Brain microvascular endothelial cell (primary cell): ENCODE measurements around the gene TSPAN5.

Experiments used
- DNase-seq: peaks from one replicate; pipeline ENCODE4 v3.0.0-alpha.2; 2020
- H3K27ac ChIP-seq: fragments of 250-450 bp; sonication (Bioruptor Pico); 2 replicates; pipeline ENCODE4 v1.5.1; 2020; ENCODE audit warnings: mild to moderate bottlenecking, moderate library complexity
- H3K27me3 ChIP-seq: fragments of 250-450 bp; sonication (Bioruptor Pico); replicated peaks from 2 replicates; pipeline ENCODE4 v1.5.1; 2020; ENCODE audit warnings: mild to moderate bottlenecking
- H3K36me3 ChIP-seq: fragments of 250-450 bp; sonication (Bioruptor Pico); replicated peaks from 2 replicates; pipeline ENCODE4 v1.5.1; 2020; ENCODE audit warnings: mild to moderate bottlenecking
- H3K4me3 ChIP-seq: 2 replicates; pipeline ENCODE4 v1.5.1; 2011; ENCODE audit warnings: low read depth, mild to moderate bottlenecking, control low read depth, low read length, moderate library complexity
- in situ Hi-C: cut with HindIII; loops from 2 replicates; pipeline ENCODE4 v1.10.0; 2017; ENCODE audit warnings: low sequenced_read_pairs, low pct_ligation_motif_present
- TF ChIP-seq, protein P1 (sequence below): IDR thresholded peaks from 2 replicates; pipeline ENCODE4 v1.5.1; 2011; ENCODE audit warnings: low read depth, mild to moderate bottlenecking, moderate library complexity, low read length, control low read depth, inconsistent platforms; ENCODE audit errors: missing control alignments

Gene TSPAN5

DNA sequence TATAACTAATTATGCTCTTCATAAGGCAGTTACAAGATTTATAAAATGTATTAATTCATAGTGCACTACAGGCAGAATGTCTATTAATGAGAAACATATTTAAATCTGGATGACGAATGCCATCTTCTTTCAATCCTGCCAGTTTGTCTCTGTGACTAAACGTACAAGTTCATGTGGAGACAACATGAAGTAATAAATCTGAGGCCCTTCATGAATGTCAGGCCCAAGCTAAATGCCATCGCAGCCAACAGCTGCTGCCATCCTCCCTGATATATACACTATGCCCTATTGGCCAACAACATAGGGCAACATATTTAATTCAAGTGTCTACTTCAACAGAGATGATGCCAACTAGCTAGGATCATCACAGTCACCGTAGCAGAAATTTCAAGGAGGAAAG is 43.7 kb downstream of the TSPAN5 start:
- Histone ChIP-seq H3K27me3 (no peaks in the 10 kb centered on the region), H3K27ac (no peak overlapping the region), H3K4me3 (no peak overlapping the region), H3K36me3 (no peaks in the 10 kb centered on the region)
- in situ Hi-C loops: no loop called here
- no peak for DNase-seq
- TF ChIP-seq, protein P1, sequence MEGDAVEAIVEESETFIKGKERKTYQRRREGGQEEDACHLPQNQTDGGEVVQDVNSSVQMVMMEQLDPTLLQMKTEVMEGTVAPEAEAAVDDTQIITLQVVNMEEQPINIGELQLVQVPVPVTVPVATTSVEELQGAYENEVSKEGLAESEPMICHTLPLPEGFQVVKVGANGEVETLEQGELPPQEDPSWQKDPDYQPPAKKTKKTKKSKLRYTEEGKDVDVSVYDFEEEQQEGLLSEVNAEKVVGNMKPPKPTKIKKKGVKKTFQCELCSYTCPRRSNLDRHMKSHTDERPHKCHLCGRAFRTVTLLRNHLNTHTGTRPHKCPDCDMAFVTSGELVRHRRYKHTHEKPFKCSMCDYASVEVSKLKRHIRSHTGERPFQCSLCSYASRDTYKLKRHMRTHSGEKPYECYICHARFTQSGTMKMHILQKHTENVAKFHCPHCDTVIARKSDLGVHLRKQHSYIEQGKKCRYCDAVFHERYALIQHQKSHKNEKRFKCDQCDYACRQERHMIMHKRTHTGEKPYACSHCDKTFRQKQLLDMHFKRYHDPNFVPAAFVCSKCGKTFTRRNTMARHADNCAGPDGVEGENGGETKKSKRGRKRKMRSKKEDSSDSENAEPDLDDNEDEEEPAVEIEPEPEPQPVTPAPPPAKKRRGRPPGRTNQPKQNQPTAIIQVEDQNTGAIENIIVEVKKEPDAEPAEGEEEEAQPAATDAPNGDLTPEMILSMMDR: no peak

DNA sequence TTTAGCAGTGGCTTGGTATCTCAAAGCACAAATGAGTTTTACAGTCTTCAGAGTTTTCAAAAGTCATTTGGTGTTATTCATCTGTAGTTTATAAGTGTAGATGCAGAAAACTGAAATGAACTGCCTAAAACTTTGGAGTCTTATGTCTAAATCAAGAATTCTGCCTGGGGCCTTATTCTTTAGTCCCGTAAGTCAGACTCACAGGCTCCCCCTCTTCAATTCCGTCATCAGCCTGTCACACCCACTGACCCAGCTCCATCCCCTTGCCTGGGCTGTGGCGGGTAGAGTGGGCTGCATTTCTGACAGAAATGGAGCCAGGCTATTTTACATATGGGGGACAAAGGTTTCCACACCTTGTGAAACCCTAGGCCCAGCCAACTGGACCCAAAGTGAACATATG is 44.3 kb downstream of the TSPAN5 start:
- in situ Hi-C loops: no loop called here
- H3K27me3 ChIP-seq: no peaks in the 10 kb centered on the region
- H3K27ac ChIP-seq: no peak overlapping the region
- DNase-seq: no peak
- H3K4me3 ChIP-seq: no peak overlapping the region
- H3K36me3 ChIP-seq: no peaks in the 10 kb centered on the region
- TF ChIP-seq, protein P1: no peak

DNA sequence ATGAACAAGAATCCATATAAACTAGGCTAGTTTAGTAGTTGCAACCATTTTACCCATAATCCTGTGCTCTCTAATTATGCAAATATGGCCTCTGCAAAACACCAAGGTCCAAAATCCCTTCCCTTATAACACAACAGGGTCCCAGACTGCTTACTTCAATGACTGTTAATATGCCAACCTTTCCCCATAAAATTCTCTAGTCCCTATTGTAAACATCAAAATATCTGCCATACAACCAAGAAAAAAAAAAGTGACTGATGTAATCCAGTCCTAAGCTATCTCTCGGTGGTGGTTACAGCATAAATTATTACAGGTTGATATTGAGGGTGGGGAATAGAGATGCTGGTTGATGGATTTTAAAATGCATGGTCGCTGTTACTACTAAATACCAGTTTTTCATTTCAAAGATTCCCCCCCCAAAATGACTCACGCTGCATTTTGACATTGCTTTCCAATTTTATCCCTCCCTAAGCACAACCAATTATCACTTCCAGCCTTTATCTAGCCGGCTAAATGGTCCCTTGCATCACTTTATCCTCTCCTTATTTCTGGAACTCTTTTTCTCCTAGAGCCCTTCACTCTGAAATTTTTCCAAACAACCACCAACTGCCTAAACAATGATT is 44.8 kb downstream of the TSPAN5 start:
- Histone ChIP-seq H3K4me3 (no peak overlapping the region), H3K36me3 (no peaks in the 10 kb centered on the region), H3K27ac (no peak overlapping the region), H3K27me3 (no peaks in the 10 kb centered on the region)
- TF ChIP-seq, protein P1: no peak
- in situ Hi-C loops: no loop called here
- no peak for DNase-seq

DNA sequence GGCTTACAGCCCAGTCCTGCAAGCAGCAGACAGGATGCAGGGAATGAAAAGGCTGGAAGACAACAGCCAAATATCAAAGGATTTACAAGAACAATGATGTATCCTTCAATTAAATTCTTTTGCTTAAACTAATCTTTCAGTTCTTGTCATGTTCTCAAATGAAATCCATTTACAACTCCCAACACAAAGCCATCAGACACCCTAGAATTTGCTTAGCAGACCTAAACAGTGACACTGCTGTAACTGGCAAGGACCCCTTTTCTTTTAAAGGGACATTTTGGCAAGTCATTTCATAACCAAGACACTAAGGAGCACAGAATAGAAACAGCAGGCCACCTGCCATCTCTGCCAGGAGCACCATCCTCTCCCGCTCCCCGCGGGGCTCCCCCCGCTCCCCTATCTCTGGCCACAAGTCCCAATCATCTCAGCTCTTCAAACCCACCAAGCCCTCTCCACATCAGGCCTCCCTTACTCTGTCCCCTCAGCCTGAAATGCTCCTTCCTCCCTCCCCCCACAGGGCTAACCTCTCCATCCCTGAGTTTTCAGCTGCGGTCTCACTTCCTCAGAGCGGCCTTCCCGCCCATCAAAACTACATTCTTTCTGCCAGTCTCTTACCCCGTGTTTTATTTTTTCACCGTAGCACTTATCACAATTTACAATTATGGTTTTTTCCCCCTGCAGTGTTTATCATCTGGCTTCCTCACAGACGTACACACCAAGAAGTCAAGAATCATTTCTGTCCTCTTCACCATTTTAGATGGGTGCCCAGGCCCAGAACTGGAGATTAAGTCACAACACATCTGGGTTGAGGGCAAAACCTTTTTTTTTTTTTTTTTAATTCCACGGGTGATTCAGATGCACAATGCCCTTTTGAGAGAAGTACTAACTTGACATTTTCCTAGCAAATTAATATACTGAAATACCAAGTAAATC is 45.8 kb downstream of the TSPAN5 start:
- no peak for DNase-seq
- Histone ChIP-seq H3K4me3 (no peak overlapping the region), H3K36me3 (no peaks in the 10 kb centered on the region), H3K27me3 (no peaks in the 10 kb centered on the region), H3K27ac (no peak overlapping the region)
- in situ Hi-C loops: no loop called here
- TF ChIP-seq, protein P1: no peak

- H3K4me3 ChIP-seq: no peak overlapping the region
- H3K27me3 ChIP-seq: no peaks in the 10 kb centered on the region
- no peaks in the 10 kb centered on the region for H3K36me3 ChIP-seq
- in situ Hi-C loops: no loop called here
- DNase-seq: no peak
- TF ChIP-seq, protein P1: no peak
- no peak overlapping the region for H3K27ac ChIP-seq
Measured at GRCh38 chr4:98611677-98612317, 46.6 kb downstream of the TSPAN5 start.
